Psoas muscle (tissue), 8 donors: Measurements from ENCODE around the gene VIPR2. TPM values are rescaled to one million over a fixed set of nuclear protein-coding genes. Genes with fewer than 3 reads are reported as not detected.
"Not testable (repeated sequence)": the region's sequence is repeated elsewhere in the genome, so short reads cannot be mapped to it uniquely, and the experiment has no call there.

ENCODE experiments used
- ATAC-seq, 4 donors: fragments of 200-7000 bp; cut with Tn5 transposase; one replicate each; pipeline ENCODE4 v1.9.1; 2020; ENCODE audit warnings: moderate library complexity in 3 of 4, mild to moderate bottlenecking in 2 of 4
- DNase-seq, 2 donors: peaks; one replicate each; pipeline ENCODE4 v3.0.0-alpha.2; 2020
- H3K27ac ChIP-seq: fragments of 200-600 bp; one replicate; pipeline ENCODE4 v1.8.0; 2022
- H3K27me3 ChIP-seq, 3 donors: fragments of 200-600 bp in 1 of 3; one replicate each; pipeline versions ENCODE4 v1.6.1 to v1.8.0; 2013 to 2022; ENCODE audit warnings: low read length in 2 of 3, mild to moderate bottlenecking in 2 of 3, moderate library complexity in 1 of 3; ENCODE audit not compliant: insufficient read depth in 3 of 3
- H3K36me3 ChIP-seq, 2 donors: fragments of 200-600 bp in 1 of 2; one replicate each; pipeline versions ENCODE4 v1.6.1 to v1.8.0; 2013 to 2022; ENCODE audit warnings: low read depth in 1 of 2, mild to moderate bottlenecking in 1 of 2, moderate library complexity in 1 of 2; ENCODE audit not compliant: insufficient read depth in 1 of 2
- H3K4me1 ChIP-seq: fragments of 200-600 bp; one replicate; pipeline ENCODE4 v1.8.0; 2022
- H3K4me3 ChIP-seq: fragments of 200-600 bp; one replicate; pipeline ENCODE4 v1.8.0; 2022; ENCODE audit warnings: mild to moderate bottlenecking
- H3K9me3 ChIP-seq: fragments of 200-600 bp; one replicate; pipeline ENCODE4 v1.8.0; 2022
- CTCF ChIP-seq: fragments of 200-600 bp; IDR thresholded peaks from one replicate; pipeline ENCODE4 v1.8.0; 2022; ENCODE audit warnings: antibody characterized with exemption
- WGBS, 3 donors: extraction: QIAGEN DNeasy Blood & Tissue Kit; methylation state at CpG; one replicate each; pipeline versions ENCODE4 v1.1.6 to v1.1.7; 2013; 5-methylcytosine and 5-hydroxymethylcytosine counted together
- intact Hi-C, 2 donors: fragments of 100-400 bp; cut with DNase I; formaldehyde crosslinking; loops; one replicate each; pipeline versions ENCODE4 v1.11.0 to v1.14.2; 2022
- polyA plus RNA-seq, 3 donors: library from polyadenylated mRNA; stranded (reverse); fragments of 200-250 nt; gene quantifications; one replicate each; pipeline ENCODE4 v1.2.3, GENCODE V29; 2013
- total RNA-seq, 4 donors: library from RNA; stranded (reverse); fragmentation: NEBNext Ultra II Directional in 2 of 4; extraction: Animal tissue kit (Norgen Biotek cat#: 25700) in 2 of 4; gene quantifications; one replicate each; pipeline versions ENCODE4 v1.2.1 to v1.2.4, GENCODE V29; 2021 to 2023
- donor health status: healthy with polysubstance abuse.
- donor health status: DM: no; HTN: no; CAD: no; lungs with moderate emphysema.
- donor health status: Bipolar disorder and iron deficiency.
- donor health status: healthy.
- donor health status: DM: yes; HTN: yes; CAD: no.
- donor health status: DM: no; HTN: no; CAD: no.
- donor health status: DM: no; HTN: no; CAD: no.
- donor health status: DM: yes; HTN: yes; CAD: no.

VIPR2 gene
- total and polyA plus RNA-seq, 7 donors, result 0.60 to 3.6 (median 2.4) TPM

GRCh38 chr7:159007364-159007995 is 137.2 kb downstream of the VIPR2 start:
- Histone ChIP-seq H3K27me3 (peaks cover 0 to 3% (median 0%) of the 10 kb centered on the region in 3 donors), H3K27ac (no peak overlapping the region), H3K9me3 (no peaks in the 10 kb centered on the region), H3K36me3 (no peaks in the 10 kb centered on the region), H3K4me3 (no peak overlapping the region), H3K4me1 (peaks cover 9% of the 10 kb centered on the region)
- DNase-seq (no peak), ATAC-seq (peak; percentile 45 to 67 (median 61))
- 48 to 51% (median 49%) methylated on average over 19 of the region's 19 CpGs for WGBS, 3 donors
- intact Hi-C loops, result no loop called here
- no peak for TF ChIP-seq CTCF

- no peak for DNase-seq
- intact Hi-C loops, result no loop called here
- Histone ChIP-seq H3K36me3 (no peaks in the 10 kb centered on the region), H3K27ac (no peak overlapping the region), H3K9me3 (no peaks in the 10 kb centered on the region), H3K4me3 (no peak overlapping the region), H3K4me1 (peaks cover 5% of the 10 kb centered on the region), H3K27me3 (peaks cover 0 to 3% (median 0%) of the 10 kb centered on the region in 3 donors)
- no peak for ATAC-seq
- TF ChIP-seq CTCF, result no peak
- WGBS, 3 donors, result 85 to 88% (median 88%) methylated on average over 19 to 31 of the region's 31 CpGs
These were observed 138.0 kb downstream of the VIPR2 start for GRCh38 chr7:159006610-159007130.

GRCh38 chr7:159006022-159006609 is 138.6 kb downstream of the VIPR2 start:
- intact Hi-C loops, ATAC-seq: not testable (repeated sequence)

GRCh38 chr7:159005618-159006017 is 139.0 kb downstream of the VIPR2 start:
- DNase-seq, result no peak
- intact Hi-C loops, result no loop called here
- no peaks in the 10 kb centered on the region for H3K9me3 ChIP-seq
- H3K27ac ChIP-seq, result no peak overlapping the region
- H3K4me3 ChIP-seq, result no peak overlapping the region
- H3K4me1 ChIP-seq, result peaks cover 5% of the 10 kb centered on the region
- no peak for TF ChIP-seq CTCF
- H3K27me3 ChIP-seq, result peaks cover 0 to 3% (median 0%) of the 10 kb centered on the region in 3 donors
- ATAC-seq, result no peak
- WGBS, 3 donors, result 85 to 93% (median 91%) methylated on average over 16 to 18 of the region's 18 CpGs
- no peaks in the 10 kb centered on the region for H3K36me3 ChIP-seq

More at GRCh38 chr7:159006022-159006609, 138.6 kb downstream of the VIPR2 start:
- H3K36me3 ChIP-seq, H3K9me3 ChIP-seq, H3K4me3 ChIP-seq, H3K27me3 ChIP-seq, DNase-seq, H3K27ac ChIP-seq, H3K4me1 ChIP-seq: not testable (repeated sequence)
- 95% methylated on average over 43 of the region's 69 CpGs; no CpG with 5 or more reads in 2 of the 3 donors for WGBS, 3 donors

GRCh38 chr7:159004411-159004810 is 140.3 kb downstream of the VIPR2 start:
- 93 to 94% (median 93%) methylated on average over 10 of the region's 10 CpGs for whole genome bisulfite sequencing, 3 donors
- H3K27ac ChIP-seq, result no peak overlapping the region
- H3K36me3 ChIP-seq, result no peaks in the 10 kb centered on the region
- no peak for ATAC-seq
- H3K4me3 ChIP-seq, result no peak overlapping the region
- no peak for DNase-seq
- no peak for TF ChIP-seq CTCF
- H3K27me3 ChIP-seq, result peaks cover 0 to 4% (median 0%) of the 10 kb centered on the region in 3 donors
- H3K9me3 ChIP-seq, result no peaks in the 10 kb centered on the region
- intact Hi-C loops, result no loop called here
- peaks cover 5% of the 10 kb centered on the region for H3K4me1 ChIP-seq
